Activated CD4-positive, CD25-positive, alpha-beta regulatory T cell treated with anti-CD3 and anti-CD28 coated beads, Interleukin-2, amount 50 U/mL, for 24 hours (primary cell): ENCODE data around the gene TGFBR2.

Experiments used
- ATAC-seq, 2 donors: fragments of 150-1000 bp; cut with Tn5 transposase; one replicate each; pipeline ENCODE4 v1.10.0; 2021; ENCODE audit warnings: mild to moderate bottlenecking in 1 of 2, moderate library complexity in 1 of 2

The TGFBR2 gene

DNA sequence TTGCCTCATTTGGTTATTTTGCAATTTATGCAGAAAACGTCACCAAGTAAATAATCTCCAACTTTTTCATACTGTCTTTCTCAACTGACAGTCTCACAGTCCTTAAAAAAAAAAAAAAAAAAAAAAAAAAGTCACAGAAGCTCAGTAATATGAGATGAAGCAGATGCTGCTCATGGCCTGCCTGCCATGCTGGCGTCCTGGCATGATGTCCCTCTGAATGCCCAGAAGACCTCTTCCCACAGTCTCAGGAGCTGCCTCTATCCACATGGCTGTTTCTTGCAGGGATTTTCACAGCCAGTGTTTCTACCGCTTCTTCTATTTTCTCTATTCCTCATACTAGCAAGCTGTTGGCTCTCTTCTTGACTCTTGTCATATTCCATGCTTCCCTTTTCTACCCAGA lies 87.7 kb downstream of the TGFBR2 start:
- no peak for ATAC-seq

DNA sequence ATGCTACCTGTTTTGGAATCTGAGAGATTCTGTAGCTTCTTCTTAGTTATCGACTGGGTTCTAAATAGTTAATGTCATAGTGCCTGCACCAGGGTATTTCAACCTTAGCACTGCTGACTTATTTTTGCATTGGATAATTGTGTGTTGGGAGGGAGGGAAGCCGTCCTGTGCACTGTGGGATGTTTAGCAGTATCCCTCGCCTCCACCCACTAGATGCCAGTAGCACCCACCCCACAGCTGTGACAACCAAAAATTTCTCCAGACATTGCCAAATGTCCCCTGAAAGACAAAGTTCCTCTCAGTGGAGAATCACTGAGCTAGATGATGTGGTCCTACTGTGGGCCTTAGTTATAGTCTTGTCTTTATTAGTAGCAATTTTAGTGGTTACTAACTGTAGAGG lies 88.3 kb downstream of the TGFBR2 start:
- no peak for ATAC-seq

- no peak for ATAC-seq
Measured at GRCh38 chr3:30695302-30696061, 89.1 kb downstream of the TGFBR2 start.

- no peak for ATAC-seq
Measured at GRCh38 chr3:30696403-30696819, 90.0 kb downstream of the TGFBR2 start.

- ATAC-seq: no peak
Measured at GRCh38 chr3:30696896-30697295, 90.5 kb downstream of the TGFBR2 start.

DNA sequence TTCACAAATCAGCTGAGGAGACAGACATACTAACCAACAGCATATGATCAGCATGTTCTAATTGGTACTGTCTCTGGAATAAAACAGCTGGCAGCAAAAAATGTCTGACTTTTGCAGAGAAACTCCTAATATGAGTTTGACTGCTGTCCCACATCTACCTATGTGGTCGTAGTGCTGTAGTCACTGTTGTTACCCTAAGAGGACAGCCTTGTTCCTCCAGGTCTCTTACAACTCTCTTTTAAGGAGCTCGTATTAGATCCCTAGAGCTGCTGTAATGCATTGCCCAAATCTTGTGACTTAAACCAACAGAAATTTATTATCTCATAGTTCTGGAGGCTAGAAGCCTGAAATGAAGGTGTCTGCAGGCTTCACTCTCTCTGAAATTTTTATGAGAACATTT lies 92.1 kb downstream of the TGFBR2 start:
- ATAC-seq: no peak

- no peak for ATAC-seq
Measured at GRCh38 chr3:30699927-30700326, 93.5 kb downstream of the TGFBR2 start.

- ATAC-seq: no peak
Measured at GRCh38 chr3:30700702-30701321, 94.4 kb downstream of the TGFBR2 start.

DNA sequence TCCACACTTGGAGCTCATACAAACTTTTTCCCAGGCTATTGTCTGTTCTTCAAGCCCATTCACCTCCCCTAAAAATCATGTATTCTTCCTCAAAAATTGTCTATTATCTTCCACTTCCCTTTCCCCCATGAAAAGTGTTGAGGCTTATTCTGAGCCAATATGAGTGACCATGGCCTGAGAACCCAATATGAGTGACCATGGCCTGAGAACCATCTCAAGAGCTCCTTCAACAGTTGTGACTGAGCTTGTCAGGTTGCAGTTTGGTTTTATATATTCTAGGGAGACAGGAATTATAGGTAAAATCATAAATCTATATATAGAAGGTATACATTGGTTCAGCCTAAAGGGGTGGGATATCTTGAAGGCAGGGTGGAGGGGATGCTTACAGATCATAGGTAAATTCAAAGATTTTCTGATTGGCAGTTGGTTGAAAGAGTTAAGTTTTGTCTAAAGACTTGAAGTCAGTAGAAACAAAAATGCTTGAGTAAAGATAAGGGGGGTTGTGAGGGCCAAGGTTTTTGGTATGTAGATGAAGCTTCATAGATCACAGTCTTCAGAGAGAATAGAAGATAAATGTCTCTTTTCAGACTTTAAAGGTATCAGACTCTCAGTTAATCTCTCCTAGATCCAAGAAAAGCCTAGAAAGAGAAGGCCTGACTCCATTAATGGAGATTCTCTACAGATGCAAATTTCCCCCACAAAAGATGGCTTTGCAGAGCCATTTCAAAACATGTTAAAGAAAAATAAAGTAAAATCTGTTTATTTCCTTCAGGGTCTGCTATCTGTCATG lies 95.8 kb downstream of the TGFBR2 start:
- no peak for ATAC-seq

DNA sequence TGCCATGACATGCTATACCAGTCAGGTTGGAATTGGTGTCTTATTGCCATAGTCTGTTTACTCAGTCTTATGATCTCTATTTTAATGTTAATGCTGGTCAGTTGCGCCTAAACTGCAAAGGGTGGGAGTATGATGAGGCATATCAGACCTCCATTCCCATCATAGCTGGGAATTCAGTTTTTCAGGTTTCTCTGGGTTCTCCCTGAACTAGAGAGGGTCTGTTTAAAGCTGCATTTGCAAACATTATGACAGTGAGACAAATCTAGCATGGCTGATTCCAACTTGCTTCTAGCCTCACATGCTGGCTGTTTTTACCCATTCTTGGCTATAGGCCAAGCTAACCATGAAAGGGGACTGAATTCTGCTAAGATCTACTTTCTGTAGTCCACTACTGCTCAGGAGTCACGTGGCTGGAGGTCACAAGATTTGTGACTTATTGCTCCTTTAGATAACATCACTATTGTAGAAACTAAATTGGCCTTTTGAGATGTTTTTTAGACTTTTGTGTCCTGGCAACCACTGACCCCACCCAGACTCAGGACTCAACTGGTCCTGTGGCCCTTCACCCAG lies 96.5 kb downstream of the TGFBR2 start:
- no peak for ATAC-seq

DNA sequence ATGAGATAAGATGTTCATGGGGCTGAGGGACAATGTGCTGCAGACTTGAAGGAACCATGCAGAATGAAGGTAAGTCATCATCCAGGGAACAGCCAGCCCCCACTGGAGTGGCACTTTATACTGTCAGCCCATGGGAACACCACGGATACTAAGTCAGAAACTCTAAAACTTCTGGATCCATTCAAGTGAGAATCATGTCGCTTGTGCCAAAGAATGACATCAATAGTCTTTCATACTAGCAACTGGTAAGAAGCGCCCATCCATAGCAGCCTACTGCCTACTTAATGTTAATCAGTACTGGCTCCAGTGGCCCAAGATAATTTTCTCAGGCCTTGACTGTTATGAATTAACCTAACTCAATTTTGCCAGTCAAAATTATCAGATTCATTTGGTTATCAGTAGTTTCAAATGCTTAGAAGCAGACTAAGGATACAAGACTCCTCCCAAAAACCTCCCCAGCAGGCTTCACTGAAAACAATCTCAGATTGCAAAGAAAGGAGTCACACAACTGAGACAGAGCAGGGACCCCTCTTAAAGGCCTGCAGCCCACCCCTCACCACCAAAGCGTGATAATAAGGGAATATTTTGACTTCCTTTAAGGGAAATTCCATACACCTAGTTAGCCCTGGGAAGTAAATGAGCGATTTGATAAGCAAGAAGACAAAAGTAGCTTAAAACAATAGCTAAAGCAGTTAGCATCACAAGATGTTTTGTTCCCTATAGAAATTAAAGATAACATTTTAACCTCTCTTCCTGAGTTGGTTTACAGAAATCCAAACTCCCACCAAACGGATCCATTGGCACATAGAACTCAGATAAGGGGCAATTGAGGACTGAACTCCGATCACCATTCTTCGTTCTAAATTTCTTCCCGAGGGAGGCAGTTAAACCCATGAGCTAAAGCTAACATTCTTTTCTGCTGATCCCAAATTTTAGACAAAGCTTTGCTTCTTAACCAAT lies 98.8 kb downstream of the TGFBR2 start:
- no peak for ATAC-seq

GRCh38 chr3:30707825-30708224 lies 101.4 kb downstream of the TGFBR2 start:
- no peak for ATAC-seq

- ATAC-seq: no peak
Measured at GRCh38 chr3:30708472-30708871, 102.1 kb downstream of the TGFBR2 start.

- no peak for ATAC-seq
Measured at GRCh38 chr3:30710017-30710416, 103.6 kb downstream of the TGFBR2 start.

DNA sequence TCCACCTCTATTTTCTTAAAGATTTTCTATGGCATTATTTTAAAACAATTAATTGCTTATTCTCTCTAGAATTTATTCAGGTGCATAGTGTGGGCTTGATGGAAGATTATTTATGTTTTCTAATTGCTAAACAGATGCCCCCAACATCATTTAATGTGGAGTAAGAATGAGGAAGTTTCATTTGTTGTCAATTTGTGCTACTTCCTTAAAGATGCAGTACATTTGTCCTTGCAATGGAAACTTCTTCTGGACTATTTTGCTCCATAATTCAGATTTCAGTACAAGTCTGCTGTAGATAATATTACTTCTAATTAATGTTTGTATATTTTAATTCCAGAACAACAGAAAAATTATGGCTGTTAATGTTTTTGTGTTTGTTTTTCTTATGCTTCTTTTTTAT lies 104.8 kb downstream of the TGFBR2 start:
- no peak for ATAC-seq

DNA sequence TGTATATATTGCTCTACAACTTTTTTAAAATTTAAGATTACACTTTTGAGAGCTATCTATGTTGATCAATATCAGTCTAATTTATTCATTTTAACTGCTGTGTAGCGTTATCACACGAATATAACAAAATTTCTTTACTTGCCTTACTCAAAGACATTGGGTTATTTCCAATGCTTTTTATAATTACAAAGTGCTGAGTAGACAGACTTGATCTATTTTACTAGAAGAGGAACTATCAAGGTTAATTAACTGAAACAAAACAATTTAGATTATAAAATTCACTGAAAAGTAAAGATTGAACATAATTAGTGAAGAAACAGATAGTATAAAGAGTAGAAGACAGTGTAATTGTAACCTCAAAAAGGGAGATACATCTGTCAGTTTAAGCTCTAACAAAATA lies 105.5 kb downstream of the TGFBR2 start:
- no peak for ATAC-seq

DNA sequence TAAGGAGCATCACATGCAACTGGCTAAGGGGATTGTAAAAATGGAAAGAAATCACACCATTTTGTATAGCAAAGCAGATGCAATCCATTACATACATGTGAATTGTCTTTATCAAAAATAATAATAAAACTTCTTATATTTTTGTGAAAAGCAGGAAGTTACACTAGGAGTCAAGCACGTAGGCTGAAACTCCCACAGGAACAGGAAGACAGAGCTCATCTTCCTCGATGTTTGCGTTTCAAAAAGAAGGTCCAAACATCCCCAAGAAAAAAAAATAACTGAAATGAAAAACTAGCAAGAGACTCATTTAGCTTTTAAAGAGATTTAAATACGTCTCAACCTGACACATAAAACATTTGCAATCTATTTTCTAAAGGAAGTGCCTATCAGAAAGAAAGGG lies 106.6 kb downstream of the TGFBR2 start:
- no peak for ATAC-seq

DNA sequence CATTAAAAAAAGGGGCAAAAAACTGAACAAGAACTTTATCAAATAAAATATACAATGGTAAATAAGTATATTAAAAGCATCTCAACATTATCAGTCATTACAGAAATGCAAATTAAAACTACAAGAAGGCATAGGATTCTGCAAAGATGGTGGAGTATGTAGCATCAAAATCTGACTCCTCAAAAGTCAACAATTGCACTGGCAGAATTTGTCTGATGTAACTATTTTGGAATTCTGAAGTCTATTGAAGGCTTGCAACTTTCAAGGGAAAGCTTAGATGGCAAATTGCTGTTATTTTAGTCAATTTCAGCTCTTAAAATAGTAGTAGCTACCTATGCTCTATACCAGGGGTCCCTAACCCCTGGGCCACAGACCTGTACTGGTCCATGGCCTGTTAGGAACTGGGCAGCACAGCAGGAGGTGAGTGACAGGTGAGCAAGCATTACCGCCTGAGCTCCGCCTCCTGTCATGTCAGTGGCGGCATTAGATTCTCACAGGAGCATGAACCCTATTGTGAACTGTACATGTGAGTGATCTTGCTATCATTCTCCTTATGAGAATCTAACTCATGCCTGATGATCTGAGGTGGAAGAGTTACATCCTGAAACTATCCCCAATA lies 107.6 kb downstream of the TGFBR2 start:
- no peak for ATAC-seq

DNA sequence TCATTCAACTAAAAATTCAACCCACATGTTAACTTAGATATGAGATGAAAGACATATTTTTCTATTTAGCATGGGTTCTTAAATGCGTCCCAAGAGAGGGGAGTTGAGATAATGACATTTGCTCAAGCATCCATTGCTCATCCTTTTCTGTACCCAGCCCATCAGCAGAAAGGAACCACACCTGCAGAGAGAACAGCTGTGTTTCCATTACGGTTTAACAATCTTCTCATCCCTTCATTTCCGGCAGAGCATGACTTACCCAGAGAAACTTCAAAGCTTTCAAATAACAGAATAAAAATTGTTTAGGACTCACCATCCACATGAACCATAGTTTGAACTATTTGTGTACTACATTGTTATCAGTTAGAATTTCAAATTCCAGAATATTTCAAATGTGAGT lies 113.1 kb downstream of the TGFBR2 start:
- no peak for ATAC-seq

DNA sequence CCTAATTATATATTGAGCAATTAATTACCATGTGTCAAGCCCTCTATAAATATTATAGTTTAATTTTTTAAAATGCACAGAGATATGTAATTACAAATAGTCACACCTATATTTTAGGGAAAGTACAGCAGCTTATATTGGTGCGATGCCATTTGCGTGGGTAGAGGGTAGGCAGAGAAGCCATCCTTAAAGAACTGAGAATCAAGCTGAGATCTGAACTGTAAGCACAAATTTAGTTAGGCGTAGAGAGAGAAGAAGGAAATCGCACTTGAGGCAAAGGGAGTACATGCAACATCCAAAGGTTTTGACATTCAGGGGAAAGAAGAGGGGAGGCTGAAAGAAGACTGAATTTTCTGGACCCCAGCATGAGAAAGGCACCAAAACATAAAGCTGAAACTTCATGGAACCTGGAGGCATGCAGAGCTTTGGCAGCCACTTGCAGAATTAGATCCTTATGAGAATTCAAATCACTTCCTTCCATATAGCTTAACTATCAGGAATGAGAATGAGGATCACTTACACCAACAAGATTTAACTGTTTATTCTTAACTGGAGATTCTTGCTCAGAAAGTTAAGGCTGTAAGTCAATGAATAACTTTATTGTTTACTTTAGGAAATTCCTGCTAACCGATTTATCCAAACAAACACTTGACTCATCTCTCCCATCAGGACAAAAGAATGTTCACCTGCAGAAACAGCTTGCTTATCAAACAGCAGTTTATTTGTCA lies 114.3 kb downstream of the TGFBR2 start:
- no peak for ATAC-seq

DNA sequence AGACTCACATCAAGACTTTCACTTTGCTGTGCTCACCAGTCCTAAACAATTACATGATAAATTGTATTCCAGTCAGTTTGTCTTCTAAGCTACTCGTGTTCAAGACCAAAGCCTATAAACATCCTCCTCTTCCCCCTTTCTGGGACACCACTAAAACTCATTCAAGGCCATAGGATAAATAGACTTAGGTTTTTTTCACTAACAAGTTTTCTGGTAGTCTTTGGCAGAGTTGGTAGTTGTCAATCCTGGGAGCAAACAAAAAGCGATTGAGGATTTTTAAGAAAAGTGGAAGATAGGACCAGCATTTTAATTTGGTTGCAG lies 114.9 kb downstream of the TGFBR2 start:
- ATAC-seq: no peak
